Measurements from ENCODE around the gene PLAGL1.

GRCh38 chr6:143986463-143987065, 21.5 kb downstream of the PLAGL1 start:
- no peak for TF ChIP-seq EZH2 (IDR thresholded peaks at IDR 0.05; ENCODE audit: borderline replicate concordance, low read length)
- no peak for TF ChIP-seq CTCF (IDR thresholded peaks at IDR 0.05; ENCODE audit: low read length)
